Ovary (tissue), 9 donors: ENCODE results near the gene AFF3. TPM values are rescaled to one million over a fixed set of nuclear protein-coding genes. Genes with fewer than 3 reads are reported as not detected.

Experiments
- DNase-seq, 5 donors: peaks; one replicate each; pipeline ENCODE4 v3.0.0-alpha.2; 2019 to 2020
- H3K27ac ChIP-seq, 2 donors: fragments of 200-600 bp; one replicate each; pipeline versions ENCODE4 v1.5.1 to v1.8.0; 2019 to 2022
- H3K27me3 ChIP-seq: fragments of 200-600 bp; one replicate; pipeline ENCODE4 v1.8.0; 2022
- H3K36me3 ChIP-seq: fragments of 200-600 bp; sonication (generic); one replicate; pipeline ENCODE4 v1.5.1; 2019
- H3K4me1 ChIP-seq: one replicate; pipeline ENCODE4 v1.8.1; 2013; ENCODE audit warnings: mild to moderate bottlenecking, moderate library complexity; ENCODE audit not compliant: insufficient read depth
- H3K4me3 ChIP-seq: fragments of 200-600 bp; sonication (generic); one replicate; pipeline ENCODE4 v1.5.1; 2017
- H3K9me3 ChIP-seq, 2 donors: fragments of 200-600 bp in 1 of 2; sonication (generic) in 1 of 2; one replicate each; pipeline versions ENCODE4 v1.5.1 to v1.8.1; 2013 to 2019; ENCODE audit warnings: mild to moderate bottlenecking in 1 of 2, moderate library complexity in 1 of 2
- CTCF ChIP-seq, 3 donors: fragments of 450-650 bp in 2 of 3; fragments of 200-600 bp in 1 of 3; IDR thresholded peaks; one replicate each; pipeline versions ENCODE4 v1.5.1 to v1.8.0; 2016 to 2022; ENCODE audit warnings: antibody characterized with exemption in 3 of 3, mild to moderate bottlenecking in 1 of 3
- EP300 ChIP-seq: sonication (generic); formaldehyde crosslinking; IDR thresholded peaks from one replicate; pipeline ENCODE4 v1.6.1; 2017; ENCODE audit warnings: antibody characterized with exemption
- POLR2A ChIP-seq: fragments of 450-650 bp; IDR thresholded peaks from one replicate; pipeline ENCODE4 v1.6.1; 2017; ENCODE audit warnings: antibody characterized with exemption, mild to moderate bottlenecking, moderate library complexity
- WGBS, 3 donors: extraction: QIAGEN DNeasy Blood & Tissue Kit in 1 of 3; methylation state at CpG; one replicate each; pipeline versions ENCODE4 v1.1.5 to v1.1.7; 2013 to 2017; 5-methylcytosine and 5-hydroxymethylcytosine counted together
- intact Hi-C, 4 donors: fragments of 100-400 bp; cut with DNase I; formaldehyde crosslinking; loops; one replicate each; pipeline versions ENCODE4 v1.11.0 to v1.15.1; 2022 to 2023
- polyA plus RNA-seq, 2 donors: library from polyadenylated mRNA; stranded (reverse); fragments of 200-250 nt in 1 of 2; fragments of 350-450 nt in 1 of 2; fragmentation: Illumina TruSeq in 1 of 2; extraction: RNeasy Lipid Tissue Mini Kit (QIAGEN cat#74804) in 1 of 2; gene quantifications; one replicate each; pipeline ENCODE4 v1.2.3, GENCODE V29; 2013 to 2014
- total RNA-seq, 7 donors: library from RNA; depleted of rRNA in 2 of 7; stranded (reverse); fragments of >200 nt in 2 of 7; fragmentation: NEBNext Ultra II Directional in 3 of 7; extraction: Animal tissue kit (Norgen Biotek cat#: 25700) in 3 of 7; gene quantifications; one replicate each; pipeline versions ENCODE4 v1.1.0 to v1.2.4, GENCODE V29; 2016 to 2023
- donor health status: DM: no; HTN: no; CAD: no; lungs with moderate emphysema.
- donor health status: DM: no; HTN: no; CAD: no.
- donor health status: Bipolar disorder and iron deficiency.
- donor health status: DM: yes; HTN: yes; CAD: no.
- donor health status: DM: no; HTN: no; CAD: no.
- donor health status: DM: yes; HTN: yes; CAD: no.

AFF3 gene
- total and polyA plus RNA-seq, 9 donors: 5.9 to 40.8 (median 25.7) TPM

GRCh38 chr2:99631700-99632099 is 510.7 kb downstream of the AFF3 start:
- TF ChIP-seq EP300 (no peak), CTCF (IDR thresholded peaks at IDR 0.05) (no peak), POLR2A (no peak)
- intact Hi-C loops: no loop called here
- Histone ChIP-seq H3K4me3 (no peak overlapping the region), H3K36me3 (no peaks in the 10 kb centered on the region), H3K27ac (no peak overlapping the region), H3K27me3 (no peaks in the 10 kb centered on the region), H3K4me1 (peaks cover 5% of the 10 kb centered on the region), H3K9me3 (no peaks in the 10 kb centered on the region)
- 71 to 91% (median 91%) methylated on average over 3 of the region's 3 CpGs for whole genome bisulfite sequencing, 3 donors
- DNase-seq: no peak

- 95 to 97% (median 96%) methylated on average over 5 of the region's 5 CpGs for WGBS, 3 donors
- TF ChIP-seq POLR2A (no peak), CTCF (IDR thresholded peaks at IDR 0.05) (no peak), EP300 (no peak)
Measured at GRCh38 chr2:99629320-99629719, 513.1 kb downstream of the AFF3 start.

GRCh38 chr2:99626158-99626557 is 516.2 kb downstream of the AFF3 start:
- Histone ChIP-seq H3K27me3 (no peaks in the 10 kb centered on the region), H3K27ac (no peak overlapping the region), H3K4me3 (no peak overlapping the region), H3K36me3 (no peaks in the 10 kb centered on the region), H3K4me1 (peaks cover 3% of the 10 kb centered on the region), H3K9me3 (no peaks in the 10 kb centered on the region)
- DNase-seq: no peak
- TF ChIP-seq CTCF (IDR thresholded peaks at IDR 0.05): no peak
- no peak for TF ChIP-seq POLR2A
- no peak for TF ChIP-seq EP300
- 2 to 19% (median 14%) methylated on average over 1 of the region's 1 CpG for WGBS, 3 donors
- intact Hi-C loops: no loop called here

More at GRCh38 chr2:99629320-99629719, 513.1 kb downstream of the AFF3 start:
- Histone ChIP-seq H3K9me3 (no peaks in the 10 kb centered on the region), H3K27ac (no peak overlapping the region), H3K27me3 (no peaks in the 10 kb centered on the region), H3K36me3 (no peaks in the 10 kb centered on the region), H3K4me3 (no peak overlapping the region), H3K4me1 (no peaks in the 10 kb centered on the region)
- DNase-seq: no peak
- intact Hi-C loops: no loop called here

GRCh38 chr2:99624677-99625076 is 517.7 kb downstream of the AFF3 start:
- no peak overlapping the region for H3K4me3 ChIP-seq
- H3K27me3 ChIP-seq: no peaks in the 10 kb centered on the region
- no peak overlapping the region for H3K27ac ChIP-seq
- peaks cover 3% of the 10 kb centered on the region for H3K4me1 ChIP-seq
- TF ChIP-seq POLR2A (no peak), EP300 (no peak), CTCF (IDR thresholded peaks at IDR 0.05) (no peak)
- intact Hi-C loops: no loop called here
- DNase-seq: no peak
- H3K36me3 ChIP-seq: no peaks in the 10 kb centered on the region
- H3K9me3 ChIP-seq: no peaks in the 10 kb centered on the region
- WGBS, 3 donors: 85 to 87% (median 85%) methylated on average over 10 of the region's 10 CpGs
